GM10266 (cell line): ENCODE results near the gene CFAP20.

Experiments used
- DNase-seq: peaks from one replicate; pipeline ENCODE4 v3.0.0; 2012; ENCODE audit errors: extremely low spot score
- CTCF ChIP-seq: IDR thresholded peaks from 2 replicates; pipeline ENCODE4 v1.5.1; 2012; ENCODE audit warnings: mild to moderate bottlenecking, low read depth; ENCODE audit not compliant: control insufficient read depth, insufficient read depth; ENCODE audit errors: missing control alignments

CFAP20 gene

GRCh38 chr16:58125041-58125440 is 4.1 kb downstream of the CFAP20 start:
- no peak for DNase-seq
- TF ChIP-seq CTCF = no peak

- DNase-seq = no peak
Measured at GRCh38 chr16:58124601-58124915, 4.6 kb downstream of the CFAP20 start.

DNA sequence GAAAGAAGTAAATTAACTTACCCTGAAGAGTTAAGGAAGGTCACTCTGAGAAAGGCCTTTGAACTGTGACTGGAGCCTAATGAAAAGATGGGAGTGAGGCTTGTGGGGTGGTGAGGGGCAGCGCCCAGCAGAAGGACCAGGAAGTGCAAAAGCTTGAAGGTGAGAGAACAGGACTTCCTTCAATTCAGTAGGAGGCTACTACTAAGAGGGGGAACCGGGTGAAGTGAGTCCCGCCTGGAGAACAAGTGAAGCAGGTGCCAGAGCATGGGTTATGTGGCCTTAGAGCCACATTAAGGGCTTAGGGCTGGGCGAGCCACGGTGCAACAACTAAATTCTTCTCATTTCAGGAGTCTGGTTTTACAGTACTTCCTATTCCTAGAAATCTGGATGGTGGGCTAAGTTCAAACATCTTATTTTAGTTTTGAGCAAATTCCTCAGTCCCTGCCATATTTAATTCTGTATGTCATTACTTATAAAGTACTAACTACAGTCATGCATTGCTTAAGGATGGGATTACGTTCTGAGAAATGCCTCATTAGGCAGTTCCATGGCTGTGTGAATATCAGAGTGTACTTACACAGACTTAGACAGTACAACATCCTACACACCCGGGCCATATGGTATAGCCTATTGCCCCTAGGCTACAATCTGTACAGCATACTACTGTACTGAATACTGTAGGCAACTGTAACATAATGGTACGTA is 5.1 kb downstream of the CFAP20 start:
- no peak for DNase-seq
- no peak for TF ChIP-seq CTCF

More at GRCh38 chr16:58124601-58124915, 4.6 kb downstream of the CFAP20 start:
- no peak for TF ChIP-seq CTCF

GRCh38 chr16:58121132-58121531 is 8.0 kb downstream of the CFAP20 start:
- TF ChIP-seq CTCF = no peak
- no peak for DNase-seq

DNA sequence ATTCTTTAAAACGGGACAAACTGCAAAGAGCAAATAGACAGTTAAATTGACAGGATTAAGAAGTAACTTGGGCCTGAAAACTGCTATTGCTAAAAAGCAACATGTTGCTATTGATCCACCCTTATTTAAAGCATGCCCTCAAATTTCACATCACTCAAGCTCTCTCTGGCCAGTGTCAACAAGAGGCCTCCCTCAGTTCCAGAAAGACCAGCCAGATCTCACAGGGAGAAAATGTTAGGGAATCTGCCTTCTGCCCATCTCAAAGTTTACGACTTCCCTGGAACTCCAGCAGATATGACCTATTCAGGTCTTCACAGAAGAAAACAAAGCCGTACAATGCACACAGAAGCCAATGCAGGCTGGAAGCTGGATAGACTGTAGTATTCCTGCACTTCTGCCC is 8.9 kb downstream of the CFAP20 start:
- no peak for TF ChIP-seq CTCF
- no peak for DNase-seq

- TF ChIP-seq CTCF = no peak
- no peak for DNase-seq
Measured at GRCh38 chr16:58119509-58119845, 9.7 kb downstream of the CFAP20 start.

GRCh38 chr16:58118801-58119508 is 10.2 kb downstream of the CFAP20 start:
- no peak for DNase-seq
- no peak for TF ChIP-seq CTCF
